AG04450 (cell line): Measurements from ENCODE around the gene PWP2. TPM values are rescaled to one million over a fixed set of nuclear protein-coding genes. Genes with fewer than 3 reads are reported as not detected.
"Not testable (repeated sequence)": the region's sequence is repeated elsewhere in the genome, so short reads cannot be mapped to it uniquely, and the experiment has no call there.

ENCODE experiments used
- CTCF ChIA-PET: fragments of 300-600, 350-600 bp; formaldehyde crosslinking; extraction: SDS; loops from one replicate; lab custom pipeline; 2022; ENCODE audit warnings: antibody characterized with exemption, inconsistent platforms; lab: Charles Lee
- POLR2A ChIA-PET: fragments of 350-600 bp; formaldehyde crosslinking; extraction: SDS; loops from one replicate; lab custom pipeline; 2021; ENCODE audit warnings: antibody characterized with exemption, inconsistent platforms; lab: Yijun Ruan, JAX
- DNase-seq: peaks from one replicate; pipeline ENCODE4 v3.0.0-alpha.2; 2011; ENCODE audit warnings: low read depth, low spot score
- H3K27ac ChIP-seq: one replicate; pipeline ENCODE4 v1.5.1; 2012; ENCODE audit warnings: low read depth, low read length, control low read depth
- H3K27me3 ChIP-seq: one replicate; pipeline ENCODE4 v1.6.0; 2012; ENCODE audit warnings: low read length; ENCODE audit not compliant: control insufficient read depth, insufficient read depth
- H3K4me3 ChIP-seq: 2 replicates; pipeline ENCODE4 v1.5.1; 2011; ENCODE audit warnings: mild to moderate bottlenecking, low read depth, low read length, control low read depth
- H3K9me3 ChIP-seq: 2 replicates; pipeline ENCODE4 v1.5.1; 2012; ENCODE audit warnings: low read length; ENCODE audit not compliant: control insufficient read depth, insufficient read depth
- polyA plus RNA-seq: library from polyadenylated mRNA; depleted of rRNA; stranded (reverse); fragments of >200 nt; gene quantifications from 2 replicates; pipeline ENCODE4 v1.2.3, GENCODE V29; 2011

The PWP2 gene
- polyA plus RNA-seq, 1 experiment: 12.1 TPM

GRCh38 chr21:44144784-44145602, 37.8 kb downstream of the PWP2 start:
- H3K27me3 ChIP-seq, H3K4me3 ChIP-seq, POLR2A ChIA-PET, H3K27ac ChIP-seq, DNase-seq, H3K9me3 ChIP-seq, CTCF ChIA-PET: not testable (repeated sequence)

- H3K9me3 ChIP-seq, H3K27ac ChIP-seq, DNase-seq, CTCF ChIA-PET, POLR2A ChIA-PET, H3K4me3 ChIP-seq, H3K27me3 ChIP-seq: not testable (repeated sequence)
These were observed 38.4 kb downstream of the PWP2 start for GRCh38 chr21:44145616-44146015.

DNA sequence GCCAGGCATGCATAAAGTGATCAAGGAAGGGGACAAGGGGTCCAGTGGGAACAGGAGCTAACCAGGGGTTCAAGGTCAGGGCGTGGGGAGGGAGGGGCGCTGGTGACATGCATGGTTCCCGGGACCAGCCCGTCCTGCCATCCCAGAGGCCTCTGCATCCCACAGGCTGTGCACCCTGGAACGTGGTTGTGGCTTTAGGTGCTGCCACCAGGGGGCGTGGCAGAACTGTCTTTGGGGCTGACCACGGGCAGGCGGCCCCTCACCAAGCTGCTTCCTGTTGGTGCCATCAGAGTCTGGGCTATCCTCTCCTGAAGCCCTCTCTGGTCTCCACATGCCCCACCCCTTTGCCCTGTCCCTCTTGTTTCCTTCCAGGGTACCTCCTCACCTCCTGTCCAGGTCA, 39.9 kb downstream of the PWP2 start:
- CTCF ChIA-PET, POLR2A ChIA-PET, H3K27ac ChIP-seq, H3K27me3 ChIP-seq, H3K4me3 ChIP-seq, H3K9me3 ChIP-seq, DNase-seq: not testable (repeated sequence)

GRCh38 chr21:44150255-44150654, 43.1 kb downstream of the PWP2 start:
- H3K4me3 ChIP-seq, H3K27me3 ChIP-seq, H3K9me3 ChIP-seq, DNase-seq, H3K27ac ChIP-seq, POLR2A ChIA-PET, CTCF ChIA-PET: not testable (repeated sequence)

- POLR2A ChIA-PET, H3K27ac ChIP-seq, DNase-seq, H3K4me3 ChIP-seq, CTCF ChIA-PET, H3K27me3 ChIP-seq, H3K9me3 ChIP-seq: not testable (repeated sequence)
These were observed 46.2 kb downstream of the PWP2 start for GRCh38 chr21:44153214-44153888.

DNA sequence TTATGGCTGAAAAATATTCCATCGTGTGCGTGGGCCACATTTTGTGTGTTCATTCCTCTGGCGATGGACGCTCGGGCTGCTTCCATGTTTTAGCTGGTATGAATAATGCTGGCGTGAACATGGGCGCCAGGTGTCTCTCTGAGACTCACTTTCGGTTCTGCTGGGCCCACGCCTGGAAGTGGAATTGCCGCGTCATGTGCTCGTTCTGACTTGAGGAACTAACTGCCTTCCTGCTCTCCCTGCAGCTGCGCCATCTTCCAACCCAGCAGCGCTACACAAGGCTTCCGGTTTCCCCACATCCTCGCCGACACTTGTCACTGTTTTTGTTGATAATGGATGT, 46.7 kb downstream of the PWP2 start:
- H3K4me3 ChIP-seq, H3K9me3 ChIP-seq, CTCF ChIA-PET, POLR2A ChIA-PET, H3K27ac ChIP-seq, DNase-seq, H3K27me3 ChIP-seq: not testable (repeated sequence)

DNA sequence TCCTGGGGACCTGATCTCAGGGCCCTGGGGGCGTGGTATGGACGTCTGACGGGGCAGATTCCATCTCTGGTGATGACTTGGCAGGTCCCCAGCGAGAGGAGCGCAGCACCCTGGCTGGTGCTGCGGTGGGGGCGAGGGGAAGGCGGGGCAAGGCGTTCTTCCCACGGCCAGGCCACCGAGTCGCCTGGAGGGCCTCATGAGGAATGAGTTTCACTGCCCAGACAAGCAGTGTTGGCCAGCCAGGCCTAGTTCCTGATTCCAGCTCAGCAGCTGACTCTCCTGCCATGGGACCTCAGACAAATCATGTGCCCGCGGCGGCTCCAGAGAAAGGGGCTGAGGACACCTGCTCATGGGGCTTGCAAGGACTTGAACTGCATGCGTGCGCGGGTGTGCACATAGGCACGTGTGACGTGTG, 47.6 kb downstream of the PWP2 start:
- DNase-seq, H3K4me3 ChIP-seq, POLR2A ChIA-PET, H3K9me3 ChIP-seq, CTCF ChIA-PET, H3K27me3 ChIP-seq, H3K27ac ChIP-seq: not testable (repeated sequence)

GRCh38 chr21:44155231-44155993, 48.2 kb downstream of the PWP2 start:
- POLR2A ChIA-PET, H3K4me3 ChIP-seq, CTCF ChIA-PET: not testable (repeated sequence)

GRCh38 chr21:44155994-44156380, 48.8 kb downstream of the PWP2 start:
- POLR2A ChIA-PET, H3K27ac ChIP-seq, DNase-seq, H3K4me3 ChIP-seq, H3K27me3 ChIP-seq, H3K9me3 ChIP-seq, CTCF ChIA-PET: not testable (repeated sequence)

More at GRCh38 chr21:44155231-44155993, 48.2 kb downstream of the PWP2 start:
- DNase-seq, H3K27me3 ChIP-seq, H3K27ac ChIP-seq, H3K9me3 ChIP-seq: not testable (repeated sequence)

- POLR2A ChIA-PET, DNase-seq, H3K27ac ChIP-seq, CTCF ChIA-PET, H3K4me3 ChIP-seq, H3K27me3 ChIP-seq, H3K9me3 ChIP-seq: not testable (repeated sequence)
These were observed 50.4 kb downstream of the PWP2 start for GRCh38 chr21:44157439-44158081.

GRCh38 chr21:44158082-44158468, 50.9 kb downstream of the PWP2 start:
- H3K27ac ChIP-seq, H3K27me3 ChIP-seq, DNase-seq, H3K9me3 ChIP-seq, H3K4me3 ChIP-seq, POLR2A ChIA-PET, CTCF ChIA-PET: not testable (repeated sequence)
